NOMO-1 treated with dmso at 0.1 percent for 144 hours (cell line): Measurements from ENCODE around the gene TPSB2.
"Not testable (repeated sequence)": the region's sequence is repeated elsewhere in the genome, so short reads cannot be mapped to it uniquely, and the experiment has no call there.

ENCODE experiments used
- DNase-seq: peaks from one replicate; lab custom pipeline; 2025; ENCODE audit not compliant: unreplicated experiment; lab: John Stamatoyannopoulos, UW

Gene TPSB2

GRCh38 chr16:1206786-1207185 is 23.2 kb downstream of the TPSB2 start:
- no peak for DNase-seq

- no peak for DNase-seq
These were observed 23.7 kb downstream of the TPSB2 start for GRCh38 chr16:1206326-1206725.

GRCh38 chr16:1204933-1205332 is 25.1 kb downstream of the TPSB2 start:
- no peak for DNase-seq

GRCh38 chr16:1202274-1202673 is 27.7 kb downstream of the TPSB2 start:
- DNase-seq = no peak

- no peak for DNase-seq
These were observed 28.5 kb downstream of the TPSB2 start for GRCh38 chr16:1201444-1201843.

GRCh38 chr16:1200014-1200627 is 29.9 kb downstream of the TPSB2 start:
- no peak for DNase-seq

GRCh38 chr16:1199347-1200013 is 30.5 kb downstream of the TPSB2 start:
- DNase-seq = no peak

- DNase-seq = not testable (repeated sequence)
These were observed 31.2 kb downstream of the TPSB2 start for GRCh38 chr16:1198671-1199346.

GRCh38 chr16:1198194-1198593 is 31.8 kb downstream of the TPSB2 start:
- DNase-seq = no peak

GRCh38 chr16:1197237-1197866 is 32.6 kb downstream of the TPSB2 start:
- DNase-seq = no peak

- DNase-seq = no peak
These were observed 33.5 kb downstream of the TPSB2 start for GRCh38 chr16:1196494-1196893.

GRCh38 chr16:1195393-1195666 is 34.7 kb downstream of the TPSB2 start:
- no peak for DNase-seq

GRCh38 chr16:1194665-1195392 is 35.2 kb downstream of the TPSB2 start:
- no peak for DNase-seq

GRCh38 chr16:1193825-1194581 is 36.0 kb downstream of the TPSB2 start:
- no peak for DNase-seq

GRCh38 chr16:1193143-1193824 is 36.7 kb downstream of the TPSB2 start:
- DNase-seq = no peak

- DNase-seq = no peak
These were observed 37.5 kb downstream of the TPSB2 start for GRCh38 chr16:1192384-1193073.

GRCh38 chr16:1190789-1191188 is 39.2 kb downstream of the TPSB2 start:
- DNase-seq = not testable (repeated sequence)

- DNase-seq = no peak
These were observed 40.5 kb downstream of the TPSB2 start for GRCh38 chr16:1189455-1189854.

- DNase-seq = no peak
These were observed 41.4 kb downstream of the TPSB2 start for GRCh38 chr16:1188432-1189189.
